GM21786 (cell line): ENCODE data around the gene RETREG3.
"Not testable (repeated sequence)": the region's sequence is repeated elsewhere in the genome, so short reads cannot be mapped to it uniquely, and the experiment has no call there.

ENCODE experiments used
- ATAC-seq: cut with Tn5 transposase; IDR thresholded peaks from one replicate; pipeline ENCODE4 v1.9.1; 2021; ENCODE audit not compliant: unreplicated experiment

RETREG3 gene, protein sequence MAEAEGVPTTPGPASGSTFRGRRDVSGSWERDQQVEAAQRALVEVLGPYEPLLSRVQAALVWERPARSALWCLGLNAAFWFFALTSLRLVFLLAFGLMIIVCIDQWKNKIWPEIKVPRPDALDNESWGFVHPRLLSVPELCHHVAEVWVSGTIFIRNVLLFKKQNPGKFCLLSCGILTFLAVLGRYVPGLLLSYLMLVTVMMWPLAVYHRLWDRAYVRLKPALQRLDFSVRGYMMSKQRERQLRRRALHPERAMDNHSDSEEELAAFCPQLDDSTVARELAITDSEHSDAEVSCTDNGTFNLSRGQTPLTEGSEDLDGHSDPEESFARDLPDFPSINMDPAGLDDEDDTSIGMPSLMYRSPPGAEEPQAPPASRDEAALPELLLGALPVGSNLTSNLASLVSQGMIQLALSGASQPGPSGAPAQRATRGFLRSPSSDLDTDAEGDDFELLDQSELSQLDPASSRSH

DNA sequence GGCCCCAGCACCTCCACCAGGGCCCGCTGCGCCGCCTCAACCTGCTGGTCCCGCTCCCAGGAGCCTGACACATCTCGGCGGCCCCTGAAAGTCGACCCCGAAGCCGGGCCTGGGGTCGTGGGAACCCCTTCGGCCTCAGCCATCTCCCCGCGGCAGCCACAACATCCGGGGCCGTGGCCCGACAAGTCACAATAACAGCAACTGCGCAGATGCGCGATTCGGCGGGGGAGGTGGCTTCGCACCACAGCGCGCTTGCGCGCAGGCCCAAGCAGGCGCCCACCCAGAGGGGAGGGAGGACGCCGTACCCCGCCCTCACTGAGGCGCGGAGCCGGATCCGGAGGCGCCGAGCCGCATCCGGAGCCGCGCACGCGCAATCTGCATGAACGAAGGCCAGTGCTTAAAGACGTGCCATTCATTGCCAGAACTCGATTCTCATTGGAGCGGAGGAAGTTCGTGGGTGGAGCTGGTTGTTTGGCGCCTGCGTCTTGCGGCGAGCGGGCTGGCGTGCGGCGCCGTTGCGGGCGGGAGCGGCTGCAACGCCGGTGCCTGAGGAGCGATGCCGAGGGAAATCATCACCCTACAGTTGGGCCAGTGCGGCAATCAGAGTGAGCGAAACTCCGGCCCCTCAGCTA is at the start of gene RETREG3, which contains the start of gene TUBG1:
Gene RETREG3, minus strand, starts transcription at position 193 of the 632 bp plus-strand sequence. Its CDS starts 50 bp downstream, at position 143.
Gene TUBG1, plus strand, starts transcription at position 502 of the 632 bp plus-strand sequence. Its CDS starts 55 bp downstream, at position 557.
- ATAC-seq, result peak; percentile 90

DNA sequence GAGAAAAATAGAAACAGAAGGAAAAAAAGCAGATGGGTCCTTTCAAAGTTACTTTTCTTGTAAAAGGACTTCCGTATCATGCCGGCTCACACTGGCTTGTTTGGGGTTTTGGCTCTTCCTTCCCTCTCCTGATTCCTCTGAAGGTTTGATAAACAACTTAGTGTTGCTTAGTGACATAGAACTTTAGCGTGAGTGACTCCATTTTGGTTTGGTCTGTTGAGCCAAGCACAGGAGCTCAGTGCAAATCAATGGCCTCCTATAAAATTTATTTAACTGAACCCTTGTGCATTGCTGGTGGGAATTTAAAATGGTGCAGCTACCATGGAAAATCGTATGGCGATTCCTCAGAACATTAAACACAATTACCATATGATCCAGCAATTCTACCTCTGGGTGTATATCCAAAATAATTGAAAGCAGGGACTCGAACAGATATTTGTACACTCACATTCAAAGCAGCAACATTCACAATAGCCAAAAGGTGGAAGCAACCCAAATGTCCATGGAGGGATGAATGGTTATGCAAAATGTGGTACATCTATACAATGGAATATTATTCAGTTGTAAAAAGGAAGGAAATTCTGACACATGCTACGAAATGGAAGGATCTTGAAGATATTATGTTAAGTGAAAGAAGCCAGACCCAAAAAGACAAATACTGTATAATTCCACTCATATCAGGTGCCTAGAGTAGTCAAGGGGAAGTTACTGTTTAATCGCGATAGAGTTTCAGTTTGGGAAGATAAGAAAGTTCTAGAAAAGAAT is 48.8 kb upstream of the RETREG3 start:
- ATAC-seq, result no peak

DNA sequence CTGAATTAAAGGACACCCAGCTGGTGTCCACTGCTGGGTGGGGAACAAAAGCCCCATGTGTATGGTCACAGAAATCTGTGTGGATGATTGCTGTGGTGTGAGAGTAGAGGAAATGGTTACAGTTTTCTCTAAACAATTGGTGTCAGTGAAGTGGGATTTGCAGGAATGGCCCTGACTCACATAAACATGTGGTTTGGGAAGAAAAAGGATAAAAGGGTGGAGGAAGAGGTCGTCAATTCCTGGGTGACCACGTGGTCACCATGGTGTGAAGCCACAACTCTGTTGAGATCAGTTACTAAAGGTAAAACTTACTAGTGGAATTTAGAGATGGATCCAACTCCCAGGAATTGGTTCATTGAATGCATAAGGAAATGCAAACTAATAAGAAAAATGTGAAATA is 46.4 kb upstream of the RETREG3 start:
- no peak for ATAC-seq

DNA sequence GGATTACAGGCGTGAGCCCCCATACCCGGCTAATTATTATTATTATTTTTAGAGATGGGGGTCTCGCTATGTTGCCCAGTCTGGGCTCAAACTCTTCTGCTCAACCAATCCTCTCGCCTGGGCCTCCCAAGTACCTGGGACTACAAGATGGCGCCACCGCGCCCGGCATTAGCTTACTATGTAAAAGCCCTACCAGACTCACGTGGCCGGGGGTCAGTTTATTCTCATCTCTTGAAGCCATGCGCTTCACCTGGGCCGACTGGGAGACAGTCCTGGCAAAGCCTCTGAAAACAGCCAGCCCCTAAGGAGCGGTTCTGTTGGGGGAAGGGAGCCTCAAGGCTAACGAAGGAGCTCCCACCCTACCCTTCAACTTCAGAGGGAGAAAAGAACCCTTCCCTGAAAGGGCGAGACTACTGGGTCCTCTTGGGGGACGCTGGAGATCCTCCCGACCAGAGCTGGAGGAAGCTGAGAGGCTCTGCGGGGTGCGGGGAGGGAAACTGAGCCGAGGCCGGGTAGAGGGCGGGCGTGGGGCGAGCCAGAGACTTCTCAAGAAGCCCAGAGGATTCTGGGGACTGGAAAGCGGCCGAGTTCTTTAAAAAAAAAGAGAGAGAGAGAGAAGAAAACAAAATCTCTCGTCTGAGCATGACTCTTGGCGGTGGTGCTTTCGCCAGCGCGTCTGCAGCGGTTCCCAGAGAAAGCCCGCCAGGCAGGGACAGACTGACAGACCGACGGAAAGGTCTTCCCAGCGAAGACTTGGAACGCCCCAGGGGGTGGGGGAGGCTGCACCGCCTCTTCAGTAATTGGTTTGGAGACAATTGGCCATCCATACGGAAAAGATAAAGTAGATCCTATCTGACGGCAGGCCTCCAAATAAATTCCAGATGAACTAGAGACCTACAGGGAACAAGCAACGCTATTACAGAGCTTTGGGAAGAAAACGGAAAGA is 44.3 kb upstream of the RETREG3 start:
- no peak for ATAC-seq

DNA sequence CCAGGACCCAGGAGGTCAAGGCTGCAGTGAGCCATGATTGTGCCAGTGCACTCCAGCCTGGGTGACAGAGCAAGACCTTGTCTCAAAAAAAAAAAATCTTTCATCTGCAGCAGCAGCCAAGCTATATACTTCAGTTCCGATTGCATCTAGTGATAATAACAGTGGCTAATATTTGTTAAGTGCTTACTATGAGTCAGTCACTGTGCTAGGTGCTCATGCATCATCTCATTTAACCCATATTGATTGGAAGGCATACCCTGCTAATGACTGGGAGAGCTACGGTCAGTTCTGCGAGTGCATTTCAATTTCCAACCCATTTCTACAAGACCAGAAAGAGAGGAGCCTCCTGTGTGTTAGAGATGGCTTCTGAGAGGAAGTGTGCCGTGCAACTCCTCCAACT is 42.2 kb upstream of the RETREG3 start:
- no peak for ATAC-seq

DNA sequence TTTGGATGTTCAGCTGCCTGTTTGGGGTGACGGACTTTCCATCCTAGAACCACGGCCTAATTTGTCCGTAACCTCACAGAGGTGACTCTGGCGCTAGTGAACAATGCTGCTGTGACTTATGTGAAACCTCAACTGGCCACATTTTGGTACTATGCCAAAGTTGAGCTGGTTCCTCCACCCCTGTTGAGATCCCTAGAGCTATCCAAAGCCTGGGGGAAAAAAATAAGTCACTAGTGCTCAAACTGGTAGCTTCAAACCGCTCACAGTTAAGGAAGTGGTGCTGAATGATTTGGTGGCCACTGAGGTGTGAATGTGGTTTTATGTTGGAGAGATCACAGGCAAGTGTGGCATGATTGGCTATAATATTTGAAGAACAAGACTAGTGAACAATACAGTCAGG is 38.6 kb upstream of the RETREG3 start:
- no peak for ATAC-seq

DNA sequence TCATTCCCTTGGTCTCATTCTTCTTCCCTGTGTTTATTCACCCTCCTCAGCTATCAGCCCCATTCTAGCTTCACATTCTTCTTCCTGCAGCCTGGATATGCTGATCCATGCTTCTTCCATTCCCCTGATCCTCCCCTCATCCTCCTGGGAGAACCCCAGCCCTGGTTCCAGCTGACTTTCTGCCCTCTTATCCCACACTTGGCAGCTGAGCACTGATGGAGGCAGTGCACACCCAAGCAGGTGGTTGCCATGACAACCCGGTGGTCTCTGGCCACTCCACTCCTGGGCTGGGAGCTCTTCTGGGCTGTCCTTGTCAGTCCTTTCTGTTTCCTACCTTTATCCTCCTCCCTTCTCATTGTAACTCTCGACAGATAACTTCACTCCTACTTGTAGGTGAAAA is 33.2 kb upstream of the RETREG3 start:
- no peak for ATAC-seq

DNA sequence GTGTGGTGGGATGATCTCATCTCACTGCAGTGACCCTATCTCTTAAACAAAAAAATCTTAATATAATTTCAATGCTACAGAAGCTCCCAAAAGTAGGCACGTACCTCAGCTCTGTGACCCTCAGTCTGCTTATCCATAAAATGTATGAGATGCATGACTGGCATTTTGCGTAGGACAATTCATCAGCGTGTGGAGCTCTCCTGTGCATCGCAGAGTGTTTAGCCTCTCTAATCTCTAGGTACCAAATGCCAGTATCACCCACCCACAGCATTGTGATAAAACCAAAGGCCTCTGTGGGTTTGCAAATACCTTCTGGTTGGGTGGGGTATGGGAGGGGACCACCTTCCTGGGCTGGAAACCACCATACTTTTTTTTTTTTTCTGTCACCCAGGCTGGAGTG is 30.9 kb upstream of the RETREG3 start:
- no peak for ATAC-seq

DNA sequence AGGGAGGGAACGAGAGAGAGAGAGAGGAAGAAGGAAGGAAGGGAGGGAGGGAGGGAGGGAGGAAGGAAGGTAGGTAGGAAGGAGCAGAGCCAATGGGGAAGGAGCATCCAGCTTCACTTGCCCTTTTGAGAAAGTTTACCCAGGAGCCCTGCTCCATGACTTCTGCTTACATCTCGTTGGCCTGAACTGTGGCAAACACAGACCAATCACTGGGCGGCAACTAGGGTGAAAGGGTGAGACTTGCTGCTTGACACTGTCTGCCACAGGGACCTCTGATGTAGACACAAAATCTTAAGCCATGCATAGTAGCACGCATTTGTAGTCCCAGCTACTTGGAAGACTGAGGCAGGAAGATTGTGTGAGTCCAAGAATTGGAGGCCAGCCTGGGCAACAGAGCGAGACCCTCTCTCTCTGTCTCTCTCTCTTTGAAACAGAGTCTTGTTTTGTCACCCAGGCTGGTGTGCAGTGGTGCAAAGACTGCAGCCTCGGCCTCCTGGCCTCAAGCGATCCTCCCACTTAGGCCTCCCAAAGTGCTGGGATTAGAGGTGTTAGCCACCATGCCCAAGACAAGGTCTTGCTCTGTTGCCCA is 30.4 kb upstream of the RETREG3 start:
- no peak for ATAC-seq

DNA sequence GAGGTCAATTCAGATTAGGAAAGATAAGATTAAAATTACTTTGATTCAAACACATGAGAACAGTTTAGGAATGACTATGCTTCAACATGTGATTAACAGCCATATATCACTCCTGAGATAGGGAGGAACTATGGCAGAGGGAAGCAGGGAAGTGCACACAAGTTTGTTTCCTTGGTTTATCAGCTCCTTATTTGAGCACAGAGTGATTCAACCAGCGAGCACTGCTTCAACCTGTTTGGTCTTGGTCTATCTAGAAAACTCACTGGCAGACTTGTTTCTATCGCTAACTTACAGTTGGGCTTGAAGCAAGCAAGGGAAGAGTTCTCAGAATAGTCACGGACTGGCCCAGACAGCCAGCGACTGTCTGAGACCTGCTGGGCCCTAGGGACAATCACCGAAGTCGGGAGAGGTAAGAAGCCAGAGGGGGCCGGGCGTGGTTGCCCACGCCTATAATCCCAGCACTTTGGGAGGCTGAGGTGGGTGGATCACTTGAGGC is 23.8 kb upstream of the RETREG3 start:
- ATAC-seq, result no peak

DNA sequence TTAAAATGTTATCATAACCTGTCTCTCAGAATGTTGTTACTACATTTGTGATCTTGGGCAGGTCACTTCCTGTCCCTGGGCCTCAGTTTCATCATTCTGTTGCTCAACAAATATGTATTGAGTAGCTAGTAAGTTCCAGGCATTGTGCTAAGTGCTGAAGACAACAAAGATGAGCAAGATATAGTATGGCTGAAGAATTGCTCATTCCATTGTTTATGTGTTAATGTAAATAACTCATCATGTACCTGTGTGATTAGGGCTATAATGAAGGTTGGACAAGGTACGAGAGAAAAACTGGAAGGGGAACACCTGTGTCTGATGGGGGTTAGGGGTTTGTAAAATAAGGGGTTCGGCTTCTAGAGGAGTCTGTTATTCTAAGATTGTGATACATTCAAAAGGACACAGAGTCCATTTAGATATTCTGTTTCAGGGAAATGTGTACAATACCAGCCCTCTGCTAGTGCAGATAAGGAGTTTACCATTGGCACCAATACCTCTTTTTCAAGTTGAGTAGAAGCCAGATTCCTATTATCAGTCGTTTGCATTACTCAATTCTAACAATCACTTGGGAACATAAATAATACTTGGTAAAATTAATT is 20.3 kb upstream of the RETREG3 start:
- ATAC-seq, result no peak

DNA sequence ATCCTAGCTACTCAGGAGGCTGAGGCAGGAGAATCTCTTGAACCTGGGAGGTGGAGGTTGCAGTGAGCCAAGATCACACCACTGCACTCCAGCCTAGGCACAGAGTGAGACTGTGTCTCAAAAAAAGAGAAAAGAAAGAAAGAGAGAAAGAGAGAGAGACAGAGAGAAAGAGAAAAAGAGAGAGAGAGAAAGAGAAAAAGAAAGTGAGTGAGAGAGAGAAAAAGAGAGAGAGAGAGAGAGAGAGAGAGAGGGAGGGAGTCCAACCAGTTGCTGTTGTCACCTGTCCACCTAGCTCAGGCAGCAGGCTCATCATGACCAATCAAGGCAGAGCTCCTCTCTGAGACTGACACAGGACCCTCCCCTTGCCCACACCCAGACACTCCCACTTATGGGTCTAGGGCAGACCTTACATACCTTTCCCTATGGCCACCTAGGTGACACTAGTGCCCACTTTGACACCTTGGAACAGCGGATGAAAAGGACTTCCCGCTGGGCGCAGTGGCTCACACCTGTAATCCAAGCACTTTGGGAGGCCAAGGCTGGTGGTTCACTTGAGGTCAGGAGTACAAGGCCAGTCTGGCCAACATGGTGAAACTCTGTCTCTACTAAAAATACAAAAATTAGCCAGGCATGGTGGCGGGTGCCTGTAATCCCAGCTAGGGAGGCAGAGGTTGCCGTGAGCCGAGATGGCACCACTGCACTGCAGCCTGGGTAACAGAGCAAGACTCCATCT is 18.0 kb upstream of the RETREG3 start:
- ATAC-seq, result not testable (repeated sequence)

DNA sequence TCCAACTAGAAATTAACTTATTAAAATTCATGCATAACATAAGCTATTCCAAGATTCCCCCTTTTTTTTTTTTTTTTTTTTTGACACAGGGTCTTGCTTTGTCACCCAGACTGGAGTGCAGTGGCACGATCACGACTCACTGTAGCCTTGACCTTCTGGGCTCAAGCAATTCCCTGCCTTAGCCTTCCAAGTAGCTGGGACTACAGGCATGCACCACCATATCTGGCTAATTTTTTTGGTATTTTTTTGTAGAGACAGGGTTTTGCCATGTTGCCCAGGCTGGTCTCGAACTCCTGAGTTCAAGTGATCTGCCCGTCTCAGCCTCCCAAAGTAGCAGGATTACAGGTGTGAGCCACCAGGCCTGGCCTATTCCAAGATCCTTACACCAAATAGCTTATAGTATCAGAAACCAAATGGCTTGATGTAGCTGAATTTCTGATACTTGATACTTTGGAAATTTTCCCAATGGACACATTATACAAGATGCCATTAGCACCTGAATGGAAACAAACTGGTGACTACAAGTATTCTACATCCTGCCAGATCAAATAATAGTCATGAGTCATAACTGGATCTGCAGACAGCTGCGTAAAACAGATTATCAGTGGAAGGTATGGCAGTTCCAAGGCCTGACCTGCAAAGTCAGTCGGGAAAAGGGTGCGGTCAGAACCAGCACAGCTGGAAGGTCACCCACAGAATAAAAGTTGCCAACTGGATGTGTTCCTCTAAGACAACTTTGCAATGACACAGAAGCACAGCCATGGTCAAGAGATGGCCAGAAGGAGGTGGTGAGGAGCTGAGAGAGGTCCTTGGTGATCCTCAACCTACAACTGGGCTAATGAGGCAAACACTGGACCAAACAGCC is 14.8 kb upstream of the RETREG3 start:
- ATAC-seq, result no peak

DNA sequence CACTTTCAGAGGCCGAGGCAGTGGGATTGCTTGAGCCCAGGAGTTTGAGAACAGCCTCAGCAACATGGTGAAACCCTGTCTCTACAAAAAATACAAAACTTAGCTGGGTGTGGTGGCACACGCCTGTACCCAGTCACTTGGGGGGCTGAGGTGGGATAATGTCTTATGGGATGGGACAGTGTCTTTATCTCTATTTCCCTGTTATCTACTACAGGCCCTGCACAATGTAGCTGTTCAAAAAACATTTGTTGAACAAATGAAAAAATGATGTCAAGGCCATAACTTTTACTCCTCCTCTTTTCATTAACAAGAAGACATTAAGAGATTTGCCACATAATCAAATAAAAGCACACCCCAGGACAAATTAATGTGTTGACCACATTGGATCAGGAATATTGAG is 14.1 kb upstream of the RETREG3 start:
- no peak for ATAC-seq

DNA sequence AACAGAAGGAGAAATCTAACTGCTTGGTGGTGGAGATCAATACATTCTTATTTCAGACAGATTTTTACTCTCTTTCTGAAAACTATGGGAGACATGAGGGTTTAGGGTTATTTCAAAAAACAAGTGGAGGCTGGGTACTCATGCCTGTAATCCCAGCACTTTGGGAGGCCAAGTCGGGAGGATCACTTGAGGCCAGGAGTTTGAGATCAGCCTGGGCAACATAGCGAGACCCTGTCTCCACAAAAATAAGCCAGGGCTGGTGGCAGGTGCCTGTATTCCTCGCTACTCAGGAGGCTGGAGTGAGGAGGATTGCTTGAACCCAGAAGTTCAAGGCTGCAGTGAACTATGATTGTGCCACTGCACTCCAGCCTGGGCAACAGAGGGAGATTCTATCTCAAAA is 12.8 kb upstream of the RETREG3 start:
- not testable (repeated sequence) for ATAC-seq

DNA sequence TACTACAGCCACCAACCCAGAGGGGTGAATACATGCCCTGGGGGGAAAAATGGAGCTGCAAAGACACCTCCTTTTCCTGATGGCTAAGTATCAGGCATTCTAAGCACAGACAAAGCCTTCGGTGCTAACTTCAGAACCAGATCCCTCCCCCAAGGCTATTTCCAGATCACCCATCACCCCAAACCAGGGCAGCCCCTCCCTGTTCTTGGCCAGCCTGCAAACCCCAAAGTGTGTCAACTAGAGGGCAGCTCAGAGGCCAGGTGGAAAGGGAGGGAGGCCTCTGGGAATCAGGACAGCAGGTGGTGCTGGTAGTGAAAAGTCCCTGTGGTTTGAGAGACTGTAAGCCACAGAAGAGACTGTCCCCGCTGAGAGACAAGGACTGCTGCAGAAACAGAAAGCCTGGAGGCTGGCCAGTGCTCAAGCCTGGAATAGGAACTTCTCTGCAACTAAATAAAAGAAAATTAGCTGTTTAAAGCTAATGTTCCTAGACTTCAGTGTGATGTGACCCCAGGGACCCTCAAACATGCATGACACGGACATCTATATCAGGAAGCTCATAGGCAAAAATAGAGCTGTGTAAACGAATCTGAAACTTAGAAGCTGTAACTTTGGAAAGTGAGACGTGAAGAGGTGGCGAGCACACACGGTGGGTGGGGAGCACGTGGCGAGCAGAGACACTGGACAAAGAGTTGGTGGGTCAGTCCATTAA is 9.4 kb upstream of the RETREG3 start:
- ATAC-seq, result peak; percentile 65

DNA sequence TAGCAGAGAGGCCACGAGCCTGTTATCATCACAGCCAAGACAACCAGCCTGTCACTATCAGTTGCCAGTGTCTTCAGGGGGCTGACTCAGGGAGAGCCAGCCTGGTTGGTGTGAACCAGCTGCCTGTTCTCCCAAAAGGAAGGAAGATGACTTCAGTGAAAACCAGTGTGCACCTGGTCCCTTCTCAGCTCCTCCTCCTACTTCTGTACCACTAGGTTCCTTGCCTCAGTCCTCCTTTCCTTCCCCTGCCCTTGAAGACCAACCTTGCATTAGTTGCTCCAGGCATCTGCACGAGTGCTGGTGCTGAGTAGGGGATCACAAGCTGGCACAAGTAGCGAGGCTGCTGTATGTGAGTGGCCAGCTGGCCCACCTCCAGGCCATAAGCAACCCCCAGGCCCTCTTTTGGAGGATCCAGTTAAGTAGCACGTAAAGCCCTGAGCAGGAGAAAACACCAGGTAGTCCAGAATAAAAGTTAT is 8.8 kb upstream of the RETREG3 start:
- no peak for ATAC-seq
